ENCODE measurements around the gene TUBA4B.

Gene TUBA4B

GRCh38 chr2:219289537-219290361, 36.7 kb downstream of the TUBA4B start:
- ChIA-PET POLR2A (interaction anchor here (1.0 kb wide), 1 partner anchor 11 kb away, joined by 3 read pairs; the partner anchor contains the start of gene DNAJB2), CTCF (no interaction called here)
- no peak for DNase-seq (ENCODE audit: extremely low spot score)
- TF ChIP-seq L3MBTL2 (conservative IDR thresholded peaks at IDR 0.05) (no peak), ARNT (IDR thresholded peaks at IDR 0.05) (no peak), FOXM1 (IDR thresholded peaks at IDR 0.05; ENCODE audit: borderline replicate concordance) (no peak), SUZ12 (IDR thresholded peaks at IDR 0.05) (no peak)

DNA sequence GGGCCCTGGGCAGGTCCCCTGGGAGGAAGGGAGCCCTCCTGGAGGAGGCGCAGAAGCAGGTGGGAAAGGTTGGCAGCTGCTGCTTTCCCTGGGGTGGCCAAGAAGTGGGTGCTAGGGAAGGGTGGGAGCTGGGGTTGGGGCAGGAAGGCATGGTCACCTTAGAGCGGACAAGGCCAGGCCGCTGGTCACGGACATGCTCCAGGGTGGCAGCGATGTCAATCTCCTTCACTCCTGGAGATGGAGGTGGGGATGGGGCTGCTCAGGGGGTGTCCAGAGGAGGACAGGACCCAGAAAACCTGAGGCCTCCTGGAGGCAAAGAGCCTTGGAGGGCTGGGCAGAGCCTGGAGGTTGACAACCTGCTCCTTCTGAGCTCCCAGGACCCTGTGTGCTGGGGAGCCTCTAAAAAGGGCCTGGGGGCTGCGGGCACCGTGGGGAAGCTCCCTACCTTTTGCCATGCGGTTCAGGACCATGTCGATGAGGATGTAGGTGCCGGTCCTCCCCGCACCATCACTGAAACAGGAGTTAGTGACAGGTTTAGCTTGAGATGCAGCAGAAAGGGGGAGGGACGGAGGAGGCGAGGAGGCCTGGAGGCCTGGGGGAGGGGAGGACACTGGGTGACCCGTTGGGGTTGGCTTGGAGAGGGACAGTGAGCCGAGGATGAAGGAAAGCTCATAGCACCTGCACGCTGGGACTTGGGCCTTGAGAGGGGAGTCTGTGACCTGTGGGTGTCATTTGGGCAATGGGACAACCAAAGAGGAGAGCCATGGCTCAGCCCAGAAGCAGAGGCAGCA, 37.5 kb downstream of the TUBA4B start:
- DNase-seq (ENCODE audit: extremely low spot score): no peak
- ChIA-PET CTCF (no interaction called here), POLR2A (interaction anchor here (0.8 to 1.4 kb wide), 2 partner anchors 11 to 12 kb away, joined by 3 to 4 read pairs; partner anchors contain the start of gene DNAJB2)
- no peak for TF ChIP-seq LEF1 (IDR thresholded peaks at IDR 0.05; ENCODE audit: borderline replicate concordance)
- no peak for TF ChIP-seq L3MBTL2 (conservative IDR thresholded peaks at IDR 0.05)
- no peak for TF ChIP-seq BHLHE40 (IDR thresholded peaks at IDR 0.05; ENCODE audit: borderline replicate concordance)
- TF ChIP-seq NFRKB (IDR thresholded peaks at IDR 0.05): no peak
- no peak for TF ChIP-seq FOXK2 (IDR thresholded peaks at IDR 0.05)
- no peak for TF ChIP-seq TARDBP (IDR thresholded peaks at IDR 0.05)
- TF ChIP-seq PKNOX1 (IDR thresholded peaks at IDR 0.05): no peak
- TF ChIP-seq ELF4 (IDR thresholded peaks at IDR 0.05): no peak
- TF ChIP-seq FOXM1 (IDR thresholded peaks at IDR 0.05; ENCODE audit: borderline replicate concordance): no peak
- TF ChIP-seq SUZ12 (IDR thresholded peaks at IDR 0.05): no peak
- no peak for TF ChIP-seq ARNT (IDR thresholded peaks at IDR 0.05)
- TF ChIP-seq SP1 (IDR thresholded peaks at IDR 0.05): no peak
- no peak for TF ChIP-seq FOXA1 (IDR thresholded peaks at IDR 0.05)

GRCh38 chr2:219291394-219291793, 38.4 kb downstream of the TUBA4B start:
- ChIA-PET POLR2A (interaction anchor here (1.0 to 1.4 kb wide), 2 partner anchors 12 to 115 kb away, joined by 3 to 4 read pairs; partner anchors contain the start of genes CNPPD1 and DNAJB2), CTCF (no interaction called here)
- TF ChIP-seq BHLHE40 (IDR thresholded peaks at IDR 0.05; ENCODE audit: borderline replicate concordance) (no peak), SUZ12 (IDR thresholded peaks at IDR 0.05) (no peak), FOXM1 (IDR thresholded peaks at IDR 0.05; ENCODE audit: borderline replicate concordance) (no peak), NFRKB (IDR thresholded peaks at IDR 0.05) (no peak), HDGF (IDR thresholded peaks at IDR 0.05; ENCODE audit: borderline replicate concordance) (no peak)
- no peak for DNase-seq (ENCODE audit: extremely low spot score)

DNA sequence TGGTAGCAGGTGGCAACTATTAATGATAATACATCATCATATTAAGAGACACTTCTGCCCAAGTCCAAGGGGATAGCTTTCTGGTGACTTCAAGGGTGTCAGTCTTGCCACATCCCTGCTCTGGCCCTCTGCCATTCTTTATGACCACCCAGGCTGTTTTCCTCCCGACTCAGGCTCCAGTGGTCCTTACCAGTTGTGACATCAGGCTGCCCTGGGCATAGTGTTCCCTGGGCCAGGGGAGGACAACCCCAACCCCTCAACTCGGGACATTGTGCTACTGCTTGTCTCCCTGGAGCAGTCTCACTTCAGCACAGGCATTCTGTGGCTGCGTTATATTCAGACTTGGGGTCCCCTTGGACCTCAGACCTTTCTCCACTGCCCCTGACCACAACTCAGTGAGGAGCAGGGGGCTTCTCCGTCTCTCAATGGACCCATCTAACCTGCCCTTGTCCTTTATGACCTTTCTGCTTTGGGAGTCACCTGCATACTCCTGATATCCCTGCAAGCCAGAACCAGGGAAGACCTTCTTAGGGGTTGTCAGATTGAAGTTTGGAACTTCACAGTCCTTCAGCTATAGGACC, 39.0 kb downstream of the TUBA4B start:
- ChIA-PET CTCF (no interaction called here), POLR2A (interaction anchor here (1.0 kb wide), 1 partner anchor 115 kb away, joined by 3 read pairs; the partner anchor contains the start of gene CNPPD1)
- no peak for DNase-seq (ENCODE audit: extremely low spot score)
- TF ChIP-seq NFRKB (IDR thresholded peaks at IDR 0.05) (no peak), ARNT (IDR thresholded peaks at IDR 0.05) (no peak), PKNOX1 (IDR thresholded peaks at IDR 0.05) (no peak), FOXM1 (IDR thresholded peaks at IDR 0.05; ENCODE audit: borderline replicate concordance) (no peak), SP1 (IDR thresholded peaks at IDR 0.05) (no peak), FOXA1 (IDR thresholded peaks at IDR 0.05) (no peak), TARDBP (IDR thresholded peaks at IDR 0.05) (no peak), FOXK2 (IDR thresholded peaks at IDR 0.05) (no peak), HDGF (IDR thresholded peaks at IDR 0.05; ENCODE audit: borderline replicate concordance) (no peak), ELF4 (IDR thresholded peaks at IDR 0.05) (no peak)

DNA sequence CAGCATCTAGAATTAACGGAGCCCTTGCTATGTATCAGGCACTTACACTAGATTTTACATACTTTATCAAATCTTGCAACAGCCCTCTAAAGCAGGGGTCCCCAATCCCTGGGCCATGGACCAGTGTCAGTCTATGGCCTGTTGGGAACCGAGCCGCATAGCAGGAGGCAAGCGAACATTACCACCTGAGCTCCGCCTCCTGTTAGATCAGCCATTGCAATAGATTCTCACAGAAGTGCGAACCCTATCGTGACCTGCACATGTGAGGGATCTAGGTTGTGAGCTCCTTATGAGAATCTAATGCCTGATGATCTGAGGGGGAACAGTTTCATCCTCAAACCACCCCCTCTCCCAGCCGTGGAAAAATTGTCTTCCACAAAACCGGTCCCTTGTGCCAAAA, 39.6 kb downstream of the TUBA4B start:
- no peak for TF ChIP-seq HDGF (IDR thresholded peaks at IDR 0.05; ENCODE audit: borderline replicate concordance)
- TF ChIP-seq FOXK2 (IDR thresholded peaks at IDR 0.05): no peak
- TF ChIP-seq SP1 (IDR thresholded peaks at IDR 0.05): no peak
- TF ChIP-seq BHLHE40 (IDR thresholded peaks at IDR 0.05; ENCODE audit: borderline replicate concordance): no peak
- no peak for DNase-seq (ENCODE audit: extremely low spot score)
- POLR2A ChIA-PET: interaction anchor here (0.9 to 3.8 kb wide), 3 partner anchors 14 to 86 kb away, joined by 3 to 22 read pairs (median 3); partner anchors contain the start of genes DNAJB2 and ZFAND2B
- CTCF ChIA-PET: no interaction called here

DNA sequence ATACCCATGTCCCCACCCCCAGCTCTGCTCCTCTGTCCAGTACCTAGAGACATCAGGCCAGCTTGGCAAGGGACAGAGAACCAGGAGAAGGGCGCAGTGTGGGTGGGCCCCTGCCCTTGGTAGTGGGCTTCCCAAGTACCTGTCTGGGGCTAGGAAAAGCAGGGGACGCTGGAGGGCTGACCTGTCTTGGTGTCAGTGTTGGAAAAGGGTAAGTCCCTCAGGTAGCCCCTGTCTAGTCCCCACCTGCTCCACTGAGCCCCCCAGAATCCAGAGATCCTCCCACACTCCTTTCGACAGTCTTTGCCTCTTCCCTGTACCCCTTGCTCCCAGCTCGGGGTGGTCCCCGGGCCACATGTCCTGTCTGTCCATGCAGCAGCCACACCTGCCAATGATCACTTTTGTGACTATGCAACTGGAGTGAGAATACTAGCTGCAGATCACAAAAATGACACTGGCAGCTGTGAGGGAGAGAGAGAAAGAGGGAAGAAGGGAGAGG, 40.7 kb downstream of the TUBA4B start:
- POLR2A ChIA-PET: interaction anchor here (1.0 to 3.8 kb wide), 4 partner anchors 10 to 94 kb away, joined by 3 to 22 read pairs (median 4); partner anchors contain the start of gene DNAJB2
- no peak for DNase-seq (ENCODE audit: extremely low spot score)
- CTCF ChIA-PET: interaction anchor here (1.0 to 3.2 kb wide), 4 partner anchors 11 to 119 kb away, joined by 3 to 36 read pairs (median 8); partner anchors contain the start of gene DNAJB2
- no peak for TF ChIP-seq ARNT (IDR thresholded peaks at IDR 0.05)
- TF ChIP-seq TARDBP (IDR thresholded peaks at IDR 0.05): no peak
- no peak for TF ChIP-seq L3MBTL2 (conservative IDR thresholded peaks at IDR 0.05)
- TF ChIP-seq LEF1 (IDR thresholded peaks at IDR 0.05; ENCODE audit: borderline replicate concordance): no peak
- no peak for TF ChIP-seq HDGF (IDR thresholded peaks at IDR 0.05; ENCODE audit: borderline replicate concordance)
- no peak for TF ChIP-seq PKNOX1 (IDR thresholded peaks at IDR 0.05)
- no peak for TF ChIP-seq SUZ12 (IDR thresholded peaks at IDR 0.05)
- TF ChIP-seq CTBP1 (IDR thresholded peaks at IDR 0.05; ENCODE audit: borderline replicate concordance): no peak
- no peak for TF ChIP-seq FOXK2 (IDR thresholded peaks at IDR 0.05)
- TF ChIP-seq ZNF384 (IDR thresholded peaks at IDR 0.05): no peak
- TF ChIP-seq BHLHE40 (IDR thresholded peaks at IDR 0.05; ENCODE audit: borderline replicate concordance): no peak
- no peak for TF ChIP-seq ELF4 (IDR thresholded peaks at IDR 0.05)
- TF ChIP-seq FOXA1 (IDR thresholded peaks at IDR 0.05): no peak
- TF ChIP-seq FOXM1 (IDR thresholded peaks at IDR 0.05; ENCODE audit: borderline replicate concordance): no peak
